Right lung (tissue), 5 donors: Measurements from ENCODE around the gene JADE1. TPM values are rescaled to one million over a fixed set of nuclear protein-coding genes. Genes with fewer than 3 reads are reported as not detected.

Source experiments
- DNase-seq, 2 donors: peaks; one replicate each; pipeline ENCODE4 v3.0.0-alpha.2; 2013
- polyA plus RNA-seq, 5 donors: library from polyadenylated mRNA; unstranded; fragments of 120-200 nt; gene quantifications; one replicate each; pipeline versions ENCODE4 v1.2.1 to v1.2.3, GENCODE V29; 2013; ENCODE audit warnings: inconsistent platforms in 1 of 5, low replicate concordance in 1 of 5; ENCODE audit not compliant: insufficient read length in 5 of 5, insufficient read depth in 1 of 5

JADE1 gene
- polyA plus RNA-seq, 5 donors = 16.7 to 26.0 (median 22.3) TPM

DNA sequence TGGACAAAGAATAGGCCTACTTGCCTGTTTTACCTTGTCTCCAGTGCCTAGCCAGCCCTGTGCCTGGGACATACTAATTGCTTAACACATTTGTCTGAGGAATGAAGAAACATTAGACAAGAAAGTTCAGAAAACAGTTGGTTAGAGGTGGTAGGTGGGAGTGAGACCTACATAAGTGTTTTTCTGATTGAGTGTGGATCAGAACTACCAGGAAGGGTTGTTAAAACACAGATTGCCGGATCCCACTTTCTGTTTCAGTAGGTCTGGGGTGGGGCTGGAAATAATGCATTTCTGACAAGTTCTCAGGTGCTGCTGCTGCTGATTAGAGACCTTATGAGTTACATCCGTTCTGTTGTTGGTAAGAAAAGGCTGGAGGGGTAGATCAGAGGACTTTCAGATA, 5.7 kb upstream of the JADE1 start:
- no peak for DNase-seq

DNA sequence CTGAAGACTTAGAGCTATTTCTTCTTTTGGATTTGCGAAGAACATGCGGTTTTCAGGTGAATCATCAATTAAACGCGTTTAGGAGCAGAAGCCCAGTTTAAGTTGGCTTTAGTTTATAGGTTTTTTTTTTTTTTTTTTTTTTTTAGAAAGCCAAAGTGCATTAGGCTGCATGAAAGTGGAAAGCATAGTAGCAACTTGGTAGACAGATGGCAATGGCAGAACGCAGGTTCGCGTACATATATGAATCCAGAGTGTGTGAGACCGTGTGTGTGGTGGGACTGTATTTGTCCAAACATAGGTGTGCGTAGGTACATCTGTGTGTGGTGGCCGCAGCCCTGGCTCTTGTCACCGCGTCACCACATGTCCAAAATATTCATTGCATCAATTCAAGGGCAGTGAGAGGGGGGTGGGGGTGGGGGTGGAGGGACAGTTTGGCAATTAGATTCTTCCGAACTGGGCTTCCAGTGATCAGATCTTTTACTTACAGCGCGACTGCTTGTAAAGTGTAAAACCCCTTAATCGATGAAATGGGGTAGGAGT, 901 bp downstream of the JADE1 start:
- peak; percentile 42 to 45 for DNase-seq

DNA sequence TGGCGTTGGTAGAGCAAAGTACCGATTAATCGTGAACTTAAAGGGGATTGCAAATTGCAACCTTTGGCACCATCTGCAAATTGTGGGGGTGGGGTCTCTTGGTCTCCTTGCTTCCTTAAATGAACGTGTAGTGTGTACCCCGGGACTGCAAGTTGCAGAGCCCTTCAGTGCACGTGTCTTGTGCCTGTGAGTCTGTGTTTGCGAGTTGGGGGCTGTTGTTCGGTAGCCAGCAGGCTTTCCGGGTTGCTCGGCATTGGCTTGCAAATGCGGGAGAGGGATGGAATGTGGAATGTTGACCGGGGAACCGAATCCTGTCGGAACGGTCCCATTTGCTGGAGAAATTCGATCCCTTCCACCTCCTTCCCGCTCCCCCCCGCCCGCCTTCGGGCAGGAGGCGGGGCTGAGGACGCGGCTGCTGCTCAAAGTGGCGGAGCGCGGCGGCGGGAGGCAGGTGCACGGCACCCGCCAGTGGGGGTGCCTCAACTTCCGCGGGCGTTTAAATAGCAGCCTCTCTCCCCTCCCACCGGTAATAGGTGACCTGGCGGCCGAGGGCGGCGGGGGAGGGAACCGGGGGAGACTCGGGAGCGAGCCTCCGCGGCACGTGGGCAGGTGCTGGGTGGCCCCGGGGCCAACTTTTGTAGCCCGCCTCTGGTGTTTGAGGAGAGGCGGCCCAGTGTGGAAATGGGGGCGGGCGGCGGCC, 1.5 kb downstream of the JADE1 start:
- DNase-seq = peak; percentile 66 to 70

- DNase-seq = peak; percentile 79 to 81
Measured at GRCh38 chr4:128811571-128812441, 2.3 kb downstream of the JADE1 start.

GRCh38 chr4:128812442-128813235, 3.1 kb downstream of the JADE1 start:
- peak; percentile 67 to 73 for DNase-seq

- no peak for DNase-seq
Measured at GRCh38 chr4:128813965-128814364, 4.5 kb downstream of the JADE1 start.

DNA sequence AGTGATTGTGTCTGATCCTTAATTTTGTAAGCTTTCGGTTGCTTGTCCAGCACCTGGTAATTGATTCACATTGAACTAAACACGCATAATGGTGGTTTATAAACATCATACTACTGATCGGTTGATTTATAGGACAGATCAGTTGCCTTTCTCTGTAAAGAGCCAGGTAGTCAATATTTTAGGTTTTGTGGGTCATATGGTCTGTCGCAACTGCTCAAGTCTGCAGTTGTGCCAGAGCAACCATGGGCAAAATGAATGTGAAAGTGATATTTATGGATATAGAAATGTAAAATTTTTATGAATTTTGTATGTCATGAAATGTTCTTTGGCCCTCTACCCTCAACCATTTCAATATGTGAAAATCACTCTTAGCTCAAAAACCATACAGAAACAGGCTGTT, 8.9 kb downstream of the JADE1 start:
- no peak for DNase-seq

DNA sequence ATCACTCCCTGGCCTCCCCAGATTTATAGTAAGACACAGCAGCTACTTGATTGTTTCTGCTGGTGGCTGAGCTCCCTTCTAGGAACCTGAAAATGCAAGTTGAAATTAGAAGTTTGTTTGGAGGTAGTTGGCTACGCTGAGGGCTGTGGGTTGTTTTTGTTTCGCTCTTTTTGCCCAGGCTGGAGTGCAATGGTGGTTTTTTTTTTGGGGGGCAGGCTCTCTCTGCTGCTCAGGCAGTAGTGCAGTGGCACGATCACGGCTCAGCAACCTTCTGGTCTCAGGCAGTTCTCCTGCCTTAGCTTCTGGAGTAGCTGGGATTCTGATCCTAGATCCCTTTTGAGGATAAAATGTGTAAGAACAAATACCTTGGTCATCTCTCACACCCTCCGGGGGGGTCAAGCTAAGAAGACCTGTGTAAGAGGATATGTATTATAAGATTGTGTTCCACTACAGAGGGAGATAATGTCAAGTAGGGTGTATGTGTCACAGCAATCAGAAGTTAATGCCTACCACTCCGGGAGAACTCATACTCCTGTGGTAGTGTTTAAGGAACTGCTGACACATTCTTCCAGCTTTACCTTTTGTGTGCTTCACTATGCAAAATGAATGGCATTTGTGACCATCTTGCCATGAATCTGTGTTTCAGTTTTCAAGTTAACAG, 9.7 kb downstream of the JADE1 start:
- no peak for DNase-seq

- DNase-seq = no peak
Measured at GRCh38 chr4:128820671-128821070, 11.2 kb downstream of the JADE1 start.

DNA sequence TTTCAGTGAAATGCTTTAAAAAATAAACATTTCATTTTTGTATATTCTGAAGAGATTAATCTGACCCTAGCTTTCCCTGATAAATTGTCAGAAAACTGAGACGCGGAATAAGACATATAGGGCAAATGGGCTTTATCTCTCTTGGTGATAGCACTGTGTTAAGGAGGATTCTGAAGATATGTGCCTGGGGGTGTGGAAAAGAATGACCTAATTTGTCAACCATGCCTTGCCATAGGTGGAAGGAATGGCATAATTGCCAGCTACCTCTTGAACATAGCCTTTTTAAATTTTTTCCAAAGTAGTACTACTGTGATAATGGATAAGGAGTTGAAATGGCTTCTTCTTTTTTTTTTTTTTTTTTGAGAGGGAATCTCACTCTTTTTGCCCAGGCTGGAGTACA, 11.7 kb downstream of the JADE1 start:
- no peak for DNase-seq

DNA sequence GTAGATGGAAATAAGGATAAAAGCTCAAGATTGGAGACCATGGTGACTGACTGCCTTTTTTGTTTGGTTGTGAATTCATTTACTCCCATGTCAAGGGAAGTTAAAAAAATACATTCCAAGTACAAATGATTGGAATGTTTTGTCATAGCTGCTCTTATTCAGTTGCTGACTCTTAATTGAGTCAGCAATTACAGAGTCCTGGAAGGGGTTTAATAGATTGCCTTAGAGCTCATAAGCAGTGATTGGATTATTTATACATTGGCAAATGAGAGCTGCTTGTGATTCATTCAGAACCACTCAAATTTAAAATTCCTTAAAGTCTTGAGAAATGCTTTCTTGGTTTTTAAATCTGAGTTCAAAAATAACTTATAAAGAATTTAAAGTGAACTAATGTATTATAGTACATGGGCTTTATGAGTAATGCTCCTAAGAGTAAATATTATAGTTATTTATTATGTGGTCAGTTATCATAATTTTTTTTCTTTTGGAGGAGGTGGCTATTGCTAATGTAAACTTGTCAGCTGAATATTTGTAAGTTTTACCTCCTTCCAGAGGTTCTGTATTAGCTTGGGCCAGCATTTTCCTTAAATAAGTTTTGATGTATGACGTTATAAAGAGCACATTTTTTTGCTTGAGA, 13.6 kb downstream of the JADE1 start:
- no peak for DNase-seq

- DNase-seq = no peak
Measured at GRCh38 chr4:128825226-128825625, 15.7 kb downstream of the JADE1 start.

GRCh38 chr4:128827296-128827695, 17.8 kb downstream of the JADE1 start:
- DNase-seq = no peak

GRCh38 chr4:128830906-128831503, 21.5 kb downstream of the JADE1 start:
- no peak for DNase-seq

GRCh38 chr4:128831531-128832242, 22.2 kb downstream of the JADE1 start:
- DNase-seq = no peak

- DNase-seq = no peak
Measured at GRCh38 chr4:128832243-128832625, 22.7 kb downstream of the JADE1 start.

- DNase-seq = peak in 1 of 2 donors; percentile 56
Measured at GRCh38 chr4:128835498-128836222, 26.2 kb downstream of the JADE1 start.

- no peak for DNase-seq
Measured at GRCh38 chr4:128837198-128837597, 27.7 kb downstream of the JADE1 start.

GRCh38 chr4:128837679-128838078, 28.2 kb downstream of the JADE1 start:
- DNase-seq = no peak
